ENCODE measurements around the gene FOXO4. TPM values are rescaled to one million over a fixed set of nuclear protein-coding genes. Genes with fewer than 3 reads are reported as not detected.

The FOXO4 gene
- total RNA-seq, 1 experiment from 2014 or later = 48.3 TPM

DNA sequence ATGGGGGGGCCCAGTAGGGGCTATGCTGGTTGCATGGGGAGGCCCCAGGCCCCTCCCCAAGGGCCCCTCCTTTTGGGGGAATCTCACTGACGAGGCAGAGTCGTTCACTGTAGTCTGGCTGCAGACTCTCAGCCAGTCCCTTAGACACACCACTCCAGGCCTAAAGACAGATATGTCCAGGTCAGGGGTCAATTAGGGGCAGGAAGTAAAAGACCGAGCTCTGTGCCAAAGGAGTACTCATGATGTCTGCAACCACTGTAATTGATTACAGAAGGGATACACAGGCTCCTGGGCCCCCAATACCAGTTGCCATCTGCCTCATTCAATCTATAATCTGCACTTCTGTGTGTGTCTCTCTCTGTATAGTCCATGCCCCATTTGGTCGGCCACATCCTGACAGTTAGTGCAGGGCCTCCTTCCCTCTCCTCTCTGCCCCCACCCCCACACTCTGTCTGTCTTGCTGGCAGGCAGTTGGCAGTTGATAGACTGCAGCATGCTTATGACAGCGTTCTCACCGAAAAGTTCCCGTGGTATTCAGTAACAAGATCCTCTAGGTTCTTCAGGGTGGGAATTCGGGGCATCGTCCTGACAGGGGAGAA is 12.2 kb downstream of the FOXO4 start:
- ChIA-PET CTCF (no interaction called here), POLR2A (no interaction called here)
- H3K27ac Mint-ChIP-seq = no peak overlapping the region
- no peak for ATAC-seq
- H3K36me3 Mint-ChIP-seq = no peaks in the 10 kb centered on the region
- no peak for DNase-seq (ENCODE audit: low spot score)
- no peak for TF ChIP-seq ZBTB21 (CRISPR knock-in tag; IDR thresholded peaks at IDR 0.05; ENCODE audit: borderline replicate concordance)
- TF ChIP-seq, protein P1, sequence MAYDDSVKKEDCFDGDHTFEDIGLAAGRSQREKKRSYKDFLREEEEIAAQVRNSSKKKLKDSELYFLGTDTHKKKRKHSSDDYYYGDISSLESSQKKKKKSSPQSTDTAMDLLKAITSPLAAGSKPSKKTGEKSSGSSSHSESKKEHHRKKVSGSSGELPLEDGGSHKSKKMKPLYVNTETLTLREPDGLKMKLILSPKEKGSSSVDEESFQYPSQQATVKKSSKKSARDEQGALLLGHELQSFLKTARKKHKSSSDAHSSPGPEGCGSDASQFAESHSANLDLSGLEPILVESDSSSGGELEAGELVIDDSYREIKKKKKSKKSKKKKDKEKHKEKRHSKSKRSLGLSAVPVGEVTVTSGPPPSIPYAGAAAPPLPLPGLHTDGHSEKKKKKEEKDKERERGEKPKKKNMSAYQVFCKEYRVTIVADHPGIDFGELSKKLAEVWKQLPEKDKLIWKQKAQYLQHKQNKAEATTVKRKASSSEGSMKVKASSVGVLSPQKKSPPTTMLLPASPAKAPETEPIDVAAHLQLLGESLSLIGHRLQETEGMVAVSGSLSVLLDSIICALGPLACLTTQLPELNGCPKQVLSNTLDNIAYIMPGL (CRISPR knock-in tag; IDR thresholded peaks at IDR 0.05) = no peak
- no peak for TF ChIP-seq OVOL2 (CRISPR knock-in tag; IDR thresholded peaks at IDR 0.05; ENCODE audit: borderline replicate concordance)
- TF ChIP-seq ZNF219 (CRISPR knock-in tag; IDR thresholded peaks at IDR 0.05; ENCODE audit: borderline replicate concordance) = no peak
- TF ChIP-seq MAX (CRISPR knock-in tag; IDR thresholded peaks at IDR 0.05) = no peak
- TF ChIP-seq NR1H2 (CRISPR knock-in tag; IDR thresholded peaks at IDR 0.05) = no peak
- no peak for TF ChIP-seq GTF2I (CRISPR knock-in tag; conservative IDR thresholded peaks at IDR 0.05)
- no peak for TF ChIP-seq ZNF532 (CRISPR knock-in tag; IDR thresholded peaks at IDR 0.05; ENCODE audit: borderline replicate concordance)
- peaks cover 36% of the 10 kb centered on the region for H3K4me1 Mint-ChIP-seq
- H3K9me3 Mint-ChIP-seq = no peaks in the 10 kb centered on the region
- no peak overlapping the region for H3K4me3 Mint-ChIP-seq
- H3K27me3 Mint-ChIP-seq (ENCODE audit: low read depth) = peaks cover 45% of the 10 kb centered on the region

DNA sequence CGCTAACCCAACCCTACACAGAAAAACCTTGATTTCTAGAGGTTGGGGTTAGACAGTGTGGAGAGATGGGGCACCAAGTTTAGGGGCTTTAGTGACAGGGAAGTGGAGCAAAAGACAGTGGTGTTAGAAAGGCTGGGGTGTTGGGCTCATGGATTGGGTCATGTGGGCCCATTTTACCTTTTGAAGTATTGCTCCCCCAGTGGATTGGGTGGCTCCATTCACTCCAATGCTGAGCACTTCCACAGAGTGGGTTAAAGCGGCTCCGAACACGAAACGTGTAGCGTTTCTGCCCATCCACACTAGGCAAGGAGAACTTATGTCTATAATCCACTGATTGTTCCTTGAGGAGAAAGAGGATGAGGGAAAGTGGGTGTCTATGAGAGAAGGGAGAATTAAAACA is 13.4 kb downstream of the FOXO4 start:
- DNase-seq (ENCODE audit: low spot score) (no peak), ATAC-seq (no peak)
- Mint-ChIP-seq H3K4me1 (peaks cover 31% of the 10 kb centered on the region), H3K27me3 (ENCODE audit: low read depth) (peaks cover 53% of the 10 kb centered on the region), H3K27ac (no peak overlapping the region), H3K36me3 (no peaks in the 10 kb centered on the region), H3K4me3 (no peak overlapping the region), H3K9me3 (no peaks in the 10 kb centered on the region)
- ChIA-PET CTCF (no interaction called here), POLR2A (no interaction called here)
- TF ChIP-seq ZNF138 (CRISPR knock-in tag; conservative IDR thresholded peaks at IDR 0.05) (no peak), ZNF416 (CRISPR knock-in tag; IDR thresholded peaks at IDR 0.05) (no peak), TEAD1 (CRISPR knock-in tag; IDR thresholded peaks at IDR 0.05) (no peak), FOXP1 (CRISPR knock-in tag; IDR thresholded peaks at IDR 0.05; ENCODE audit: borderline replicate concordance) (no peak), NFE2L1 (CRISPR knock-in tag; IDR thresholded peaks at IDR 0.05) (no peak), TEAD4 (CRISPR knock-in tag; IDR thresholded peaks at IDR 0.05) (no peak), RORB (CRISPR knock-in tag; IDR thresholded peaks at IDR 0.05) (no peak), IRF2 (CRISPR knock-in tag; IDR thresholded peaks at IDR 0.05; ENCODE audit: borderline replicate concordance, low read depth) (no peak), TCF7 (CRISPR knock-in tag; IDR thresholded peaks at IDR 0.05; ENCODE audit: low read depth) (no peak), PRDM15 (CRISPR knock-in tag; IDR thresholded peaks at IDR 0.05) (no peak), ELF4 (CRISPR knock-in tag; IDR thresholded peaks at IDR 0.05; ENCODE audit: low read depth) (no peak), ZSCAN18 (CRISPR knock-in tag; IDR thresholded peaks at IDR 0.05) (no peak)
- TF ChIP-seq, protein P2, sequence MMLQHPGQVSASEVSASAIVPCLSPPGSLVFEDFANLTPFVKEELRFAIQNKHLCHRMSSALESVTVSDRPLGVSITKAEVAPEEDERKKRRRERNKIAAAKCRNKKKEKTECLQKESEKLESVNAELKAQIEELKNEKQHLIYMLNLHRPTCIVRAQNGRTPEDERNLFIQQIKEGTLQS (CRISPR knock-in tag; conservative IDR thresholded peaks at IDR 0.05) = no peak
